GM12891 (cell line): Measurements from ENCODE around the gene DDX19B.

Experiments
- PAX5 ChIP-seq: IDR thresholded peaks from 2 replicates; pipeline ENCODE4 v1.6.1; 2011; ENCODE audit warnings: low read length, moderate library complexity, mild to moderate bottlenecking; ENCODE audit not compliant: insufficient read depth, severe bottlenecking
- POLR2A ChIP-seq: IDR thresholded peaks from 2 replicates; pipeline ENCODE4 v1.6.1; 2011; ENCODE audit warnings: low read depth, low read length, control low read depth
- POLR2AphosphoS5 ChIP-seq: IDR thresholded peaks from 2 replicates; pipeline ENCODE4 v1.6.1; 2011; ENCODE audit warnings: low read depth, low read length, control low read depth
- POU2F2 ChIP-seq: IDR thresholded peaks from 2 replicates; pipeline ENCODE4 v1.6.1; 2011; ENCODE audit warnings: low read depth, mild to moderate bottlenecking, control low read depth, low read length, moderate library complexity
- SPI1 ChIP-seq: IDR thresholded peaks from 2 replicates; pipeline ENCODE4 v1.6.1; 2011; ENCODE audit warnings: low read depth, low read length, control low read depth
- TAF1 ChIP-seq: IDR thresholded peaks from 2 replicates; pipeline ENCODE4 v1.6.1; 2011; ENCODE audit warnings: low read depth, low read length, control low read depth

GRCh38 chr16:70337814-70338213, 38.8 kb downstream of the DDX19B start:
- TF ChIP-seq POLR2A: no peak
- TF ChIP-seq TAF1: no peak
- no peak for TF ChIP-seq POLR2AphosphoS5
- no peak for TF ChIP-seq PAX5
- TF ChIP-seq SPI1: no peak
- TF ChIP-seq POU2F2: no peak
